ENCODE data around the gene BAZ2B. TPM values are rescaled to one million over a fixed set of nuclear protein-coding genes. Genes with fewer than 3 reads are reported as not detected.

Gene BAZ2B
- total and polyA plus RNA-seq, 2 of the 13 experiments (the other 11 are each of a cell fraction or from before 2014, with no cell fraction given), result 14.0 to 15.1 TPM

GRCh38 chr2:159285929-159286708 is 330.2 kb downstream of the BAZ2B start, which contains the start of gene WDSUB1 (continued):
- TF ChIP-seq, protein P1, sequence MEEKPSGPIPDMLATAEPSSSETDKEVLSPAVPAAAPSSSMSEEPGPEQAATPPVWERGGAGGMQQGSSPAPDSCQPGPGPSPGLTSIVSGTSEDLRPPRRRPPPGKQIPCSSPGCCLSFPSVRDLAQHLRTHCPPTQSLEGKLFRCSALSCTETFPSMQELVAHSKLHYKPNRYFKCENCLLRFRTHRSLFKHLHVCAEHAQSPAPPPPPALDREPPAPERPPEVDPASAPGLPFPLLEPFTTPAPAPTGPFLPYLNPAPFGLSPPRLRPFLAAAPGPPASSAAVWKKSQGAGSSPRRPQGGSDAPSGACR (CRISPR knock-in tag; IDR thresholded peaks at IDR 0.05), result 0 out of 2 replicates have a peak, but pooled peaks have one; percentile 50
- TF ChIP-seq ZNF451 (CRISPR knock-in tag; IDR thresholded peaks at IDR 0.05), result peak; percentile 97

DNA sequence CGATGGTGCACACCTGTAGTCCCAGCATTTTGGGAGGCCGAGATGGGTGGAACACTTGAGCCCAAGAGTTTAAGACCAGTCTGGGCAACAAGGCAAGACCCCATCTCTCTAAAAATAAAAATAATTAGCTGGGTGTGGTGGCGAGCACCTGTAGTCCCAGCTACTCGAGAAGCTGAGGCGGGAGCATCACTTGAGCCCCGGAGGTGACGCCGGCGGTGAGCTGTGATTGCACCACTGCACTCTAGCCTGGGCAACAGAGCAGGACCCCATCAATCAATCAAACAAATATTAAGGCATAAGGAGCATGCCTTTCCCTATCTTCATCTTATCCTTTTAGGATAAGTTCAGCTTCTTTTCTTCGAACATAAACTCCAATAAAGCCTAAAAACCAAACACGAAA is 330.9 kb downstream of the BAZ2B start:
- in situ Hi-C loops (cut with HindIII; ENCODE audit: extremely low pct_ligation_motif_present, low pct_unique_long_range_greater_than_20kb), result no loop called here
- POLR2A ChIA-PET, result interaction anchor here (0.5 to 2.9 kb wide), 5 partner anchors 18 to 427 kb away, joined by 3 to 15 read pairs (median 3); partner anchors contain the start of gene MARCHF7
- H2AFZ ChIP-seq (ENCODE audit: low read length), result no peak overlapping the region
- intact Hi-C loops (cut with micrococcal nuclease; ENCODE audit: unreplicated experiment), result loop anchor here (5.0 kb wide), 1 partner anchor 522 kb away; no protein-coding TSS in a partner anchor
- H3K4me3 ChIP-seq (replicated peaks in 1 of 3; ENCODE audit: insufficient read depth in 1 of 3, low read depth in 2 of 3, low read length in 3 of 3), result peak overlapping the region; percentile 73 to 93 (median 84)
- peak overlapping the region; percentile 80 for H3K9ac ChIP-seq (ENCODE audit: insufficient read depth, low read depth, low read length)
- H3K27me3 ChIP-seq (ENCODE audit: control insufficient read depth in 1 of 2, insufficient read depth in 2 of 2, low read length in 2 of 2), result no peaks in the 10 kb centered on the region; a peak in 1 of 5 replicates
- BruUV-seq (replicated peaks), result no TSS peak
- FAIRE-seq, result no peak
- peaks cover 0 to 13% of the 10 kb centered on the region in 2 experiments; a peak in 2 of 5 replicates for H3K36me3 ChIP-seq (replicated peaks in 1 of 2; ENCODE audit: control insufficient read depth in 1 of 2, insufficient read depth in 2 of 2, low read length in 2 of 2)
- no peak for DNase-seq (ENCODE audit: low spot score)
- H3K79me2 ChIP-seq (ENCODE audit: insufficient read depth, low read length), result peaks cover 20% of the 10 kb centered on the region
- WGBS (ENCODE audit: low lambda C conversion rate), result 55% methylated on average over 11 of the region's 11 CpGs
- peak overlapping the region; percentile 96 for H3K27ac ChIP-seq (ENCODE audit: extremely low read length, insufficient read depth, low read length)
- H4K20me1 ChIP-seq (ENCODE audit: insufficient read depth, low read length), result no peaks in the 10 kb centered on the region
- H3K9me3 ChIP-seq (ENCODE audit: low read length), result no peaks in the 10 kb centered on the region
- ATAC-seq, result no peak
- CTCF ChIA-PET (ENCODE audit: low intra/inter-chr PET ratio, low total read pairs), result no interaction called here
- peaks cover 32% of the 10 kb centered on the region for H3K4me1 ChIP-seq (ENCODE audit: insufficient read depth, low read length)
- H3K4me2 ChIP-seq (ENCODE audit: low read depth, low read length), result peak overlapping the region; percentile 83
- TF ChIP-seq ZNF557 (CRISPR knock-in tag; IDR thresholded peaks at IDR 0.05) (no peak), ZNF121 (CRISPR knock-in tag; IDR thresholded peaks at IDR 0.05) (peak; percentile 97), KLF16 (CRISPR knock-in tag; IDR thresholded peaks at IDR 0.05) (no peak), ZNF674 (CRISPR knock-in tag; IDR thresholded peaks at IDR 0.05; ENCODE audit: low read depth) (no peak), ZNF839 (CRISPR knock-in tag; IDR thresholded peaks at IDR 0.05; ENCODE audit: borderline replicate concordance) (no peak), ZNF3 (CRISPR knock-in tag; IDR thresholded peaks at IDR 0.05) (0 out of 2 replicates have a peak, but pooled peaks have one; percentile 51), HNF1A (IDR thresholded peaks at IDR 0.05; ENCODE audit: low read depth) (0 out of 2 replicates have a peak, but pooled peaks have one; percentile 4), HNF1A (CRISPR knock-in tag; IDR thresholded peaks at IDR 0.05; ENCODE audit: borderline replicate concordance) (no peak), NR2F2 (IDR thresholded peaks at IDR 0.05; ENCODE audit: borderline replicate concordance, low read depth) (no peak), ZNF12 (CRISPR knock-in tag; IDR thresholded peaks at IDR 0.05) (0 out of 2 replicates have a peak, but pooled peaks have one; percentile 15), POGK (CRISPR knock-in tag; conservative IDR thresholded peaks at IDR 0.05) (0 out of 2 replicates have a peak, but pooled peaks have one; percentile 2)
- TF ChIP-seq, protein P2, sequence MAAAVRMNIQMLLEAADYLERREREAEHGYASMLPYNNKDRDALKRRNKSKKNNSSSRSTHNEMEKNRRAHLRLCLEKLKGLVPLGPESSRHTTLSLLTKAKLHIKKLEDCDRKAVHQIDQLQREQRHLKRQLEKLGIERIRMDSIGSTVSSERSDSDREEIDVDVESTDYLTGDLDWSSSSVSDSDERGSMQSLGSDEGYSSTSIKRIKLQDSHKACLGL (CRISPR knock-in tag; IDR thresholded peaks at IDR 0.05), result no peak
